ENCODE data around the gene OR12D2. TPM values are rescaled to one million over a fixed set of nuclear protein-coding genes. Genes with fewer than 3 reads are reported as not detected.
"Not testable (repeated sequence)": the region's sequence is repeated elsewhere in the genome, so short reads cannot be mapped to it uniquely, and the experiment has no call there.

Gene OR12D2
- polyA plus RNA-seq, 1 donor from 2014 or later, result not detected

- no peaks in the 10 kb centered on the region for H3K9me3 ChIP-seq (ENCODE audit: low read length)
- no peaks in the 10 kb centered on the region for H3K36me3 ChIP-seq (ENCODE audit: insufficient read depth, low read length)
- no peaks in the 10 kb centered on the region for H3F3A ChIP-seq (ENCODE audit: insufficient read depth, low read length, poor library complexity, severe bottlenecking)
- no peaks in the 10 kb centered on the region for H3K27me3 ChIP-seq (ENCODE audit: insufficient read depth, low read depth, low read length)
- H3K9ac ChIP-seq (ENCODE audit: low read length), result no peak overlapping the region
- TF ChIP-seq POLR2AphosphoS5 (IDR thresholded peaks at IDR 0.05), result no peak
- no peak for TF ChIP-seq MXI1 (conservative IDR thresholded peaks at IDR 0.05; ENCODE audit: poor library complexity, severe bottlenecking)
- TF ChIP-seq RAD21 (conservative IDR thresholded peaks at IDR 0.05), result no peak
- no peak for TF ChIP-seq CTCF (IDR thresholded peaks at IDR 0.05; ENCODE audit: poor library complexity, severe bottlenecking)
- no peak for TF ChIP-seq TAF1 (IDR thresholded peaks at IDR 0.05; ENCODE audit: low read depth)
- TF ChIP-seq SMC3 (conservative IDR thresholded peaks at IDR 0.05; ENCODE audit: poor library complexity), result no peak
- TF ChIP-seq EZH2 (IDR thresholded peaks at IDR 0.05; ENCODE audit: borderline replicate concordance, insufficient read depth, low read length, poor library complexity, severe bottlenecking), result no peak
- no peak for TF ChIP-seq EP300 (conservative IDR thresholded peaks at IDR 0.05; ENCODE audit: poor library complexity, severe bottlenecking)
- TF ChIP-seq REST (IDR thresholded peaks at IDR 0.05; ENCODE audit: borderline replicate concordance), result no peak
- H3K4me3 ChIP-seq (ENCODE audit: low read length), result no peak overlapping the region
- no peak overlapping the region for H2AFZ ChIP-seq (ENCODE audit: low read depth, low read length)
- no peak overlapping the region for H3K27ac ChIP-seq (ENCODE audit: low read length)
- H4K20me1 ChIP-seq (ENCODE audit: insufficient read depth), result no peaks in the 10 kb centered on the region
- no peaks in the 10 kb centered on the region for H3K79me2 ChIP-seq (replicated peaks; ENCODE audit: insufficient read depth, low read length)
- H3K4me2 ChIP-seq (ENCODE audit: low read length), result no peak overlapping the region
- H3K9me2 ChIP-seq (ENCODE audit: insufficient read depth, low read length), result no peaks in the 10 kb centered on the region
These were observed 47.3 kb downstream of the OR12D2 start for GRCh38 chr6:29442719-29443118.

- H3K36me3 ChIP-seq (ENCODE audit: insufficient read depth, low read length); H3K9ac ChIP-seq (ENCODE audit: low read length); H3K79me2 ChIP-seq (replicated peaks; ENCODE audit: insufficient read depth, low read length); H3K27me3 ChIP-seq (ENCODE audit: insufficient read depth, low read depth, low read length); H2AFZ ChIP-seq (ENCODE audit: low read depth, low read length); H3K27ac ChIP-seq (ENCODE audit: low read length); H3K4me3 ChIP-seq (ENCODE audit: low read length); H3K9me2 ChIP-seq (ENCODE audit: insufficient read depth, low read length); H3K4me2 ChIP-seq (ENCODE audit: low read length); H3K9me3 ChIP-seq (ENCODE audit: low read length); H3F3A ChIP-seq (ENCODE audit: insufficient read depth, low read length, poor library complexity, severe bottlenecking); H4K20me1 ChIP-seq (ENCODE audit: insufficient read depth): not testable (repeated sequence)
These were observed 48.6 kb downstream of the OR12D2 start for GRCh38 chr6:29444031-29444430.

Other genes with a start within 250 kb of the OR12D2 start
- not detected in 2 replicates for gene OR2J2, start 224.7 kb upstream of the OR12D2 start, polyA plus RNA-seq
- gene OR14J1, start 93.9 kb upstream of the OR12D2 start, polyA plus RNA-seq, result not detected in 2 replicates
- not detected in 2 replicates for gene OR5V1, start 26.8 kb upstream of the OR12D2 start, polyA plus RNA-seq
- gene OR12D3, start 20.3 kb upstream of the OR12D2 start, polyA plus RNA-seq, result not detected in 2 replicates
- gene OR12D1, start 19.3 kb downstream of the OR12D2 start, polyA plus RNA-seq, result not detected in 2 replicates
- not detected in 2 replicates for gene OR10C1, start 43.7 kb downstream of the OR12D2 start, polyA plus RNA-seq
- gene OR11A1, start 61.4 kb downstream of the OR12D2 start, polyA plus RNA-seq, result not detected in 2 replicates
- gene OR2H1, start 61.5 kb downstream of the OR12D2 start, polyA plus RNA-seq, result not detected in 2 replicates
- not detected in 2 replicates for gene MAS1L, start 92.3 kb downstream of the OR12D2 start, polyA plus RNA-seq
- not detected in 2 replicates for gene UBD, start 164.1 kb downstream of the OR12D2 start, polyA plus RNA-seq
- gene OR2H2, start 189.5 kb downstream of the OR12D2 start, polyA plus RNA-seq, result not detected in 2 replicates
- 108 and 120 TPM in 2 replicates for gene GABBR1, start 237.6 kb downstream of the OR12D2 start, polyA plus RNA-seq

Data from neural cell (in vitro differentiated cells).